HG02938 (cell line): ENCODE data around the gene ST7L.

ENCODE experiments used
- ATAC-seq: cut with Tn5 transposase; IDR thresholded peaks from one replicate; pipeline ENCODE4 v1.9.1; 2021; ENCODE audit warnings: mild to moderate bottlenecking, moderate library complexity; ENCODE audit not compliant: unreplicated experiment

Gene ST7L

GRCh38 chr1:112517646-112518045 is 101.3 kb downstream of the ST7L start:
- ATAC-seq, result no peak

- ATAC-seq, result no peak
These were observed 101.7 kb downstream of the ST7L start for GRCh38 chr1:112517231-112517630.

- ATAC-seq, result no peak
These were observed 102.8 kb downstream of the ST7L start for GRCh38 chr1:112516141-112516540.

GRCh38 chr1:112515311-112516009 is 103.5 kb downstream of the ST7L start:
- no peak for ATAC-seq

GRCh38 chr1:112514901-112515300 is 104.0 kb downstream of the ST7L start:
- no peak for ATAC-seq

- no peak for ATAC-seq
These were observed 105.7 kb downstream of the ST7L start for GRCh38 chr1:112513112-112513870.

GRCh38 chr1:112511897-112512296 is 107.0 kb downstream of the ST7L start:
- ATAC-seq, result no peak

GRCh38 chr1:112510340-112510739 is 108.6 kb downstream of the ST7L start:
- no peak for ATAC-seq

- ATAC-seq, result no peak
These were observed 109.2 kb downstream of the ST7L start for GRCh38 chr1:112509660-112510178.

GRCh38 chr1:112509005-112509659 is 109.8 kb downstream of the ST7L start:
- ATAC-seq, result peak; percentile 17

- peak; percentile 38 for ATAC-seq
These were observed 110.5 kb downstream of the ST7L start, which contains the start of gene WNT2B for GRCh38 chr1:112508278-112509004. Gene WNT2B, plus strand, starts transcription at chr1:112508965. Its CDS starts 298 bp downstream, at chr1:112509263.

GRCh38 chr1:112507921-112508277 is 111.0 kb downstream of the ST7L start:
- ATAC-seq, result no peak

- ATAC-seq, result no peak
These were observed 111.6 kb downstream of the ST7L start for GRCh38 chr1:112507336-112507735.

GRCh38 chr1:112506731-112507130 is 112.2 kb downstream of the ST7L start:
- no peak for ATAC-seq

GRCh38 chr1:112506306-112506705 is 112.6 kb downstream of the ST7L start:
- no peak for ATAC-seq

GRCh38 chr1:112505878-112506277 is 113.1 kb downstream of the ST7L start:
- ATAC-seq, result no peak

- ATAC-seq, result no peak
These were observed 113.5 kb downstream of the ST7L start for GRCh38 chr1:112505400-112505785.

GRCh38 chr1:112504661-112505399 is 114.1 kb downstream of the ST7L start:
- ATAC-seq, result no peak

- ATAC-seq, result no peak
These were observed 114.8 kb downstream of the ST7L start for GRCh38 chr1:112504001-112504660.

GRCh38 chr1:112502826-112503225 is 116.1 kb downstream of the ST7L start:
- ATAC-seq, result no peak
